K562 (cell line): Measurements from ENCODE around the gene HYI. TPM values are rescaled to one million over a fixed set of nuclear protein-coding genes. Genes with fewer than 3 reads are reported as not detected.

Source experiments
- ADNP ChIP-seq: fragments of 200-800 bp; sonication (Bioruptor generic); IDR thresholded peaks from 2 replicates; pipeline ENCODE4 v1.6.1; 2016; ENCODE audit warnings: missing genetic modification characterization, missing compliant biosample characterization
- ARID1B ChIP-seq: fragments of 450-650 bp; IDR thresholded peaks from 2 replicates; pipeline ENCODE4 v1.6.1; 2016; ENCODE audit warnings: antibody characterized with exemption, mild to moderate bottlenecking, inconsistent platforms
- ATF3 ChIP-seq, 2 experiments: fragments of 450-650 bp in 1 of 2; sonication (generic) in 1 of 2; formaldehyde crosslinking in 1 of 2; IDR thresholded peaks in 1 of 2; conservative IDR thresholded peaks in 1 of 2; 2 replicates each; pipeline versions ENCODE4 v1.6.1 to v1.8.1; 2016 to 2023; ENCODE audit warnings: mild to moderate bottlenecking in 2 of 2, moderate library complexity in 2 of 2, inconsistent platforms in 1 of 2, missing genetic modification reagents in 1 of 2
- CHD4 ChIP-seq: fragments of 200-600 bp; sonication (generic); IDR thresholded peaks from 3 replicates; pipeline ENCODE4 v1.6.1; 2012; ENCODE audit warnings: low read depth, mild to moderate bottlenecking, mixed read lengths, low read length, inconsistent platforms; ENCODE audit not compliant: insufficient read depth, insufficient replicate concordance, poor library complexity, severe bottlenecking
- CTCFL ChIP-seq: IDR thresholded peaks from 2 replicates; pipeline ENCODE4 v1.6.1; 2011; ENCODE audit warnings: borderline replicate concordance, low read depth, mild to moderate bottlenecking, moderate library complexity, low read length; ENCODE audit not compliant: insufficient read depth, poor library complexity, severe bottlenecking
- DEAF1 ChIP-seq: fragments of 450-650 bp; formaldehyde crosslinking; IDR thresholded peaks from 2 replicates; pipeline ENCODE4 v1.4.0; 2020; ENCODE audit warnings: mild to moderate bottlenecking, moderate library complexity
- DLX4 ChIP-seq: fragments of 250-450 bp; sonication (Bioruptor Pico); IDR thresholded peaks from 2 replicates; pipeline ENCODE4 v1.6.1; 2021; ENCODE audit warnings: mild to moderate bottlenecking
- E2F4 ChIP-seq: sonication (generic); formaldehyde crosslinking; IDR thresholded peaks from 2 replicates; pipeline ENCODE4 v1.8.0; 2022; ENCODE audit warnings: mild to moderate bottlenecking, low read depth, missing genetic modification reagents
- EZH2 ChIP-seq: IDR thresholded peaks from 2 replicates; pipeline ENCODE4 v1.6.1; 2012; ENCODE audit warnings: low read depth, mild to moderate bottlenecking, inconsistent platforms, low read length, borderline replicate concordance
- HDAC3 ChIP-seq: fragments of 450-650 bp; IDR thresholded peaks from 2 replicates; pipeline ENCODE4 v1.6.1; 2018; ENCODE audit warnings: borderline replicate concordance, mild to moderate bottlenecking, moderate library complexity; ENCODE audit not compliant: partially characterized antibody
- HEY1 ChIP-seq: fragments of 250-450 bp; sonication (Bioruptor Pico); IDR thresholded peaks from 2 replicates; pipeline ENCODE4 v1.5.0; 2020; ENCODE audit warnings: mild to moderate bottlenecking, moderate library complexity, borderline replicate concordance
- KDM1A ChIP-seq, 2 experiments: fragments of 450-650 bp; IDR thresholded peaks; 2 replicates each; pipeline ENCODE4 v1.6.1; 2016; ENCODE audit warnings: mild to moderate bottlenecking in 2 of 2
- MEIS2 ChIP-seq: fragments of 450-650 bp; IDR thresholded peaks from 2 replicates; pipeline ENCODE4 v1.6.1; 2014; ENCODE audit warnings: mild to moderate bottlenecking; ENCODE audit not compliant: partially characterized antibody
- NBN ChIP-seq: fragments of 450-650 bp; IDR thresholded peaks from 2 replicates; pipeline ENCODE4 v1.6.1; 2016; ENCODE audit warnings: low read depth, mild to moderate bottlenecking
- NCOA2 ChIP-seq, 2 experiments: fragments of 450-650 bp; IDR thresholded peaks; 2 replicates each; pipeline ENCODE4 v1.6.1; 2018; ENCODE audit warnings: mild to moderate bottlenecking in 2 of 2, moderate library complexity in 1 of 2; ENCODE audit not compliant: partially characterized antibody in 2 of 2
- OTX1 ChIP-seq: fragments of 450-650 bp; formaldehyde crosslinking; IDR thresholded peaks from 2 replicates; pipeline ENCODE4 v1.4.0; 2022; ENCODE audit warnings: mild to moderate bottlenecking
- PHF8 ChIP-seq: fragments of 200-600 bp; sonication (generic); IDR thresholded peaks from 2 replicates; pipeline ENCODE4 v1.6.1; 2012; ENCODE audit warnings: mixed run types, mild to moderate bottlenecking, inconsistent platforms, low read length, moderate library complexity, borderline replicate concordance
- POLR2B ChIP-seq: fragments of 450-650 bp; IDR thresholded peaks from 2 replicates; pipeline ENCODE4 v1.6.1; 2018; ENCODE audit warnings: low read depth; ENCODE audit not compliant: partially characterized antibody
- SRSF3 ChIP-seq: fragments of 200-400 bp; formaldehyde crosslinking; IDR thresholded peaks from 2 replicates; pipeline ENCODE4 v1.6.1; 2016; ENCODE audit warnings: mild to moderate bottlenecking, low read length, moderate library complexity; ENCODE audit not compliant: insufficient read depth
- SUPT5H ChIP-seq: fragments of 450-650 bp; IDR thresholded peaks from 2 replicates; pipeline ENCODE4 v1.6.1; 2016
- ZNF668 ChIP-seq: fragments of 250-450 bp; sonication (Bioruptor Pico); IDR thresholded peaks from 2 replicates; pipeline ENCODE4 v1.8.0; 2022; ENCODE audit warnings: mild to moderate bottlenecking, inconsistent platforms
- polyA plus RNA-seq, 8 experiments: library from polyadenylated mRNA; depleted of rRNA in 4 of 8; stranded (reverse) in 5 of 8; unstranded in 3 of 8; fragments of >200 nt; fragmentation: Nextera tagmentation in 2 of 8; fragmentation: Illumina TruSeq in 1 of 8; extraction: Ambion mirVana in 2 of 8; extraction: Trizol in 1 of 8; gene quantifications; 2 replicates each; pipeline versions ENCODE4 v1.2.1 to v1.2.3, GENCODE V29; 2011 to 2014; ENCODE audit warnings: inconsistent platforms in 1 of 8, missing spikeins in 1 of 8
- total RNA-seq, 7 experiments: library from RNA; depleted of rRNA in 6 of 7; stranded (reverse); fragments of >200 nt in 6 of 7; fragmentation: Illumina TruSeq in 2 of 7; extraction: Trizol in 2 of 7; gene quantifications; 2 replicates each; pipeline versions ENCODE4 v1.2.1 to v1.2.3, GENCODE V29; 2011 to 2021; ENCODE audit warnings: low replicate concordance in 1 of 7

The HYI gene
- total and polyA plus RNA-seq, 9 of the 15 experiments (the other 6 are each of a cell fraction or from before 2014, with no cell fraction given) = 0.04 to 4.1 (median 1.4) TPM; not detected in 1

GRCh38 chr1:43405219-43405875, 48.4 kb downstream of the HYI start (continued):
- no peak for TF ChIP-seq CHD4
- no peak for TF ChIP-seq POLR2B
- TF ChIP-seq PHF8 = no peak
- TF ChIP-seq SUPT5H = no peak
- TF ChIP-seq E2F4 = no peak
- no peak for TF ChIP-seq ATF3 (IDR thresholded peaks at IDR 0.05)
- TF ChIP-seq ATF3 (CRISPR knock-in tag; conservative IDR thresholded peaks at IDR 0.05) = 0 out of 2 replicates have a peak, but pooled peaks have one; percentile 60
- TF ChIP-seq KDM1A (IDR thresholded peaks at IDR 0.05) = peak; percentile 8 to 83; a peak in 3 of 4 replicates
- TF ChIP-seq ADNP (tag) = peak; percentile 97
- TF ChIP-seq NCOA2 (IDR thresholded peaks at IDR 0.05; ENCODE audit: partially characterized antibody in 2 of 2) = peak in 1 of 2 experiments; percentile 65
- no peak for TF ChIP-seq DEAF1 (CRISPR knock-in tag)
- peak; percentile 3; the same call in 1 of the 2 replicates for TF ChIP-seq HEY1 (CRISPR knock-in tag)
- no peak for TF ChIP-seq CTCFL
- peak; percentile 93 for TF ChIP-seq ARID1B
- no peak for TF ChIP-seq ZNF668 (CRISPR knock-in tag)
- TF ChIP-seq OTX1 (CRISPR knock-in tag) = no peak
- no peak for TF ChIP-seq EZH2
- peak; percentile 26 for TF ChIP-seq MEIS2
- TF ChIP-seq SRSF3 = no peak
- no peak for TF ChIP-seq DLX4
- peak; percentile 72; the same call in 1 of the 2 replicates for TF ChIP-seq NBN
- TF ChIP-seq HDAC3 = peak; percentile 73
